8988T (cell line): ENCODE measurements around the gene NSMCE1.

ENCODE experiments used
- DNase-seq: peaks from one replicate; pipeline ENCODE4 v3.0.0; 2011

Gene NSMCE1, protein sequence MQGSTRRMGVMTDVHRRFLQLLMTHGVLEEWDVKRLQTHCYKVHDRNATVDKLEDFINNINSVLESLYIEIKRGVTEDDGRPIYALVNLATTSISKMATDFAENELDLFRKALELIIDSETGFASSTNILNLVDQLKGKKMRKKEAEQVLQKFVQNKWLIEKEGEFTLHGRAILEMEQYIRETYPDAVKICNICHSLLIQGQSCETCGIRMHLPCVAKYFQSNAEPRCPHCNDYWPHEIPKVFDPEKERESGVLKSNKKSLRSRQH

DNA sequence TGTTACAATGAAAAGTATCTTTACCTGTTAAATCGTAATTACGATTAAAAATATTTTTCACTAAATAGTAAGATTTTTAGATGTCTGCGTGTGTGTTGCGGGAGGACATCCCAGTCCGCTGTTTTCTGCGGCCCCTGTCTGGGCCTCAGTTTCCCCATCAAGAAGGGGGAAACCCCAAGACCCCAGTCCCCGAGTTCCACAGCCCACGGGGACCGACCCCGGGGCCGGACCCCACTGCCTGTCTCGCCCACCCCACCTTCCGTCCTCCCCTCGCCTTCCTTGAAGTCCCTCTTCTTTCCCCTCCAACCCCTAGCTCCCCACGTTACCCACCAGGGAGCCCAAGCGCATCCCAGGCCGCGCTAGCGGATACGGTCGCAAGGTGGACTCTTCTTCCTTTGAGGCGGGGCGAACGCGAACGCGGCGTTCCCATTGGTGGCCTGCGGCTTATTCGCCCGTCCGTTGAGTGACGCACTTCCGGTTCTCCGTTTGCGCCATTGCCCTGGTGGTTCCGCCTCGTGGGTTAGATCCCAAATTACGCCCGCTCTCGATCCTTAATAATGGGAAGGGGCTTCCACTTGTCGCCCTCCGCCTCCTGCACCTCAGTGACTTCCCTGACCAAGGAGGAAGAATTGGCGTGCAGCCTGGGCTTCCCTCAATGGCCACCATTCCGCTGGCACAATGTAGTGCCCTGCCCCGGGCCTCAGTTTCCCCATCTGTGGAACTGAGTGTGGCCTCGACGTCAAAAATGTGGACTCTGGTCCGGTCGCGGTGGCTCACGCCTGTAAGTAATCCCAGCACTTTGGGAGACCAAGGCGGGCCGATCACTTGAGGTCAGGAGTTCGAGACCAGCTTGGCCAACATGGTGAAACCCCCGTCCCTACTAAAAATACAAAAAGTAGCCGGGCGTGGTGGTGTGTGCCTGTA is at the start of gene NSMCE1:
Gene NSMCE1 (minus strand): TSS at position 397 of the 924 bp plus-strand sequence. CDS start 11,202 bp downstream, outside the sequence.
- peak; percentile 56 for DNase-seq

DNA sequence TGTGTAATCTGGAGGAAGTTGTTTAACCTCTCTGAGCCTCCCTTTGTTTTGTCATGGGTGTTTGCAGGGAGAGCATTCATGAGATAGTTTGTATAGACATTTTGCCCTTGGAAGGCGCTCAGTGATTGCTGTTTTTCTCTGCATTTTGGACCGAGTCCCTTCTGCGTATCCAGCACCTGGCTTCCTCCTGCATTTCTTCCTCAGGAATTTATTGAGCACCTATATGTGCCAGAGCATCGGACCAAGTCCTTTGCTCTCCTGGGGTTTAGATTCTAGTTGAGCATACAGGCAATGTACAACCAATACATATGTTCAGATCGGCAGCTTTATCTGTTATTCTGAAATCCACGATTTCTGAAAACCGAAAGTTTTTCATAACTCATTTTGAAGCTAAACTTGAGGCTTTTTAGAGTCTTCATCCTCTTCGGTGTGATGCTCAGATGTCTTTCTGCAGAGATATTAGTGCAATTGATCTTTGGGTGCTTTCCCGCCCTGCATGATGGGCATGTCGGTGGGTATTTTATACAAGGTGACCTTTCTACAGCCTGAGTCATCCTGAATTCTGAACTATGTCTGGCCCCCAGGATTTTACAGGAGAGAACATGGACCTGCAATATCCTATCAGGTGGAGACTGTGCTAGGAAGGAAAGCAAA is 49.3 kb upstream of the NSMCE1 start:
- DNase-seq = no peak

DNA sequence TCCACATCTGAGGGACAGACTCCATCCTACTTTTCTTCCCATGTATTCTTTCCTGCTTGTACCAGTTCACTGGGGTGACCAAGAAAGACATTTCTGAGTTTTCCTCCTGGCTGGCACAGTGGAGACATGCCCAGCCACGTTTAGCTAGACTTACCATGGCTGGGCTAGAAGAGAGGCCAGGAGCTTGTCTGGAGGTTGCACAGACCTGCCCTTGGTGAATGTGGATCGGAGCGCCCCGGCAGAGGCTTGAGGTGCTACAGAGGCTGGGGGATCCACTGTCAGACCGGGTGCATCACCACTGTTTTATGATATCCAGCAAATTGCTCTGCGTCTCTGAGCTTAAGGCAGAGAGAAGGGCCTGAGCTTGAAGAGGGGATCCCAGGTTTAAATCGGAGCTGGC is 48.7 kb upstream of the NSMCE1 start:
- DNase-seq = no peak

DNA sequence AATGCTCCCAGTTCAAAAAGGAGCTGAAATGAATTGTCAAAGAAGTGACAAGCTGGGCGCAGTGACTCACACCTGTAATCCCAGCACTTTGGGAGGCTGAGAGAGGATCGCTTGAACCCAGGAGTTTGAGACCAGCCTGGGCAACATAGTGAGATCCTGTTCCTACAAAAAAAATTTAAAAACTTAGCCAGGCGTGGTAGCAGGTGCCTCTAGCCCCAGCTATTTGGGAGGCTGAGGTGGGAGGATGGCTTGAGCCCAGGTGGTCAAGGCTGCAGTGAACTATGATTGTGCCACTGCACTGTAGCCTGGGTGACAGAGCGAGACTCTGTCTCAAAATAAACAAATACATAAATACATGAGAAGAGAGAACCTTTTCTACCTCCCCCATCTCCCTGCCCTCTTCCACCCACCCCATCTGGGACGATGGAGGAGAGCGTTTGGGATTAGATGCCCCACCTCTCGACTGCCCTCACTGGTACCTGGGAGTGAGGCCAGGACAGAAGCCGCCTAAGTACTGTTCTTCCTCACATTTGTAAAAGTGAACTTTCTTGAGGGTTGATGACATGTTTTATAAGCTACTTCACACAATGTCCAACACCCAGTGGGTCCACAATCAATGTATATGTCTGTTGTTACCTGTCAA is 47.6 kb upstream of the NSMCE1 start:
- DNase-seq = no peak

DNA sequence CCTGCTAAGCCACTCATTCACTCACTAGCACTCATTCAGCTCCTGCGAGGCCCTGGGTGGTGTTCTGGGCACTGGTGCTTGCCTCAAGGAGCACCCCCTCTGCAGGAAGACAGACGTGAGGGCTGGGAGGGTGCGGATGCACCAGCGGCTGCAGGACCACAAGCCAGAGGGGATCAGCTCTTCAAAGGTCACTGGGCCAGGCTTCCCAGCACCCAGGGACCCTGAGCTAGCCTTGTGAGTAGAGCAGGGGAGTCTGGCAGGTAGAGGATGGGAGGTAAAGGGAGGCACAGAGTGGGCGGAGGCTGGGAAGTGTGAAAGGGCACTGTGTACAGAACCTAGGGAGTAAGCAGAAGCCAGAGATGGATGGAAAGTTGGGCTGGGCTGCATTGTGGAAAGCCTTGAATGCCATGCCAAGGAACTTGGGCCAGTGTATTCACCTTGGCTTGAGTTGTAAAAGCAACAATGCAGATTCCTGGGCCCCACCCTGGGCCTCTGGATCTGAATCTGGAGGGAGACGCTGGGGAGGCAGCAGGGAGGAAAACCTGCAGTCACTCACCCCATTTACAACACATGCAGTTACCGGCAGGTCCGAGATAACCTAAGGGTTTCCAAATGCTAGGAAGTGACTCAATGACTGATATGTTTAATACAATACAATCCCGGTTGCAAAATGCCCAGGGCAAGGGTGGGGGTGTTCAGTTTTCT is 46.9 kb upstream of the NSMCE1 start:
- DNase-seq = peak; percentile 31

DNA sequence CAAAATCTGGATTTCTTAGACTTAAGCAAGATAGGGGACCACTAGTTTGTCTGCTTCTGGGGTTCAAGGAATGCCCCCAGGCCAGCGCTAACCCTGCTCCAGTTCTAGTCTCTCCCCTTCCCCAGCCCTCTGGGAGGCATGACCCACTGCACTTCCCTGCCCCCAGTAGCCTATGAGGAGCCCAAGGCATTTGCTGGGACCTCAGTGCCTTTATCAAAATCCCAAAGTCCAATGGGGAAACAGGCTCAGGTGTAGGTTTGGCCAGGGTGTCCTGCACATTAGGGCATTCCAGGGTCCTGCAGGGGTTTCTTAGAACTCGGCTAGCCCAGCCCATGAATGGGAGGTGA is 46.4 kb upstream of the NSMCE1 start:
- DNase-seq = no peak

DNA sequence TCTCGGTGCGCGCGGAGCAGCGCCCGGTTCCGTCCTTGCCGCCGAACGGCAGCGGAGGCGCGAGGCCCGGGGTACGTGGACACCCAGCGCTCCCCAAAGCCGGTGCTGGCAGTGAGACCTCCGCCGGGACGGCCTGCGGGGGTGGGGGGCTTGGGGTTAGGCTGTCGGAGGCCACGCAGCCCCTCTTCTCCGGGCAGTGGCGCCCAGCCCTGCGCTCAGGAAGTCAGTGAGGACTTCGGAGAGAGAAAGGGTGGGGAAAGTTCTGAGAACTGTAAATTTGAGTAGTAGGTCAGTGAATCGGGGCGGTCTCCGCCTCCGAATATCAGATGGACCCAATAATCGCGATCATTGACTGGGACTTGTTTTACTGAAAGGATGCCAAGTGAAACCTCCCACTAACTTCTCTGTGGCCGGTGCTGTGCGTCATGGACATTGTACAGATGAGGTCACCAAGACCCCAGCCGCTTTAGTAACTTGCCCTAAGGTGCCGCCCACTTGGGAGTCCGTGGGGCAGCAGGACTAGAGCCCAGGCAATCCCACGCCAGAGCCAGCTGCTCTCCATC is 45.7 kb upstream of the NSMCE1 start:
- DNase-seq = no peak

DNA sequence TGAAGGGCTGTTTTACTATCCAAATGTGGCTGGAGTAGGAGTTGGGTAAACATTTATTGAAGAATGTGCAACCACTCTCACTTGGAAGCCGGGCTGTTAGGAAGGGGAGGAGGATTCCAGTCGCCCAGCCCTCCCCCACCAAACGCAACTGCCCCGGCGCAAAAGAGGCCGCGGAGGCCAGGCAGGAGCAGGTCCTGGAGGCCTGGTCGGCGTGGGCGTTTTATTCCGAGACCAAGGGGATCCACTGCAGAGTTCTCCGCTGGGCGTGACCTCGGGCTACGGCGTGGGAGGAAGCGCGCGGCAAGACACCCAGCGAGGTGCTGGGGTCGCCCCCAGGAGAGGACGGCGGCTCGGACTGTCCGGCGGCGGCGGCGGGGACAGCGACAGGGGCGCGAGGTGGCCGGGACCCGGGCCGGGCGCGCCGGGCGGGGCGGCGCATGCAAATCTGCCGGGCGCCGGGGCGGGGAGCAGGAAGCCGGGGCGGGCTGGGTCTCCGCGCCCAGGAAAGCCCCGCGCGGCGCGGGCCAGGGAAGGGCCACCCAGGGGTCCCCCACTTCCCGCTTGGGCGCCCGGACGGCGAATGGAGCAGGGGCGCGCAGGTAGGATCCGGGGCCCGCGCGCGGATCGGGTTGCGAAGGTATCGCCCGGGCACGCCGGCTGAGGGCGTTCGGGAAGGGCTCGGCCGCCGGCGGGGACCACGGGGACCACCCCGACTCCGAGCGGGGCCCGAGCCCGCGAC is 45.0 kb upstream of the NSMCE1 start, which contains the start of gene IL4R:
Gene IL4R (plus strand): TSS at position 553 of the 739 bp plus-strand sequence. CDS start 26,230 bp downstream, outside the sequence.
- no peak for DNase-seq

DNA sequence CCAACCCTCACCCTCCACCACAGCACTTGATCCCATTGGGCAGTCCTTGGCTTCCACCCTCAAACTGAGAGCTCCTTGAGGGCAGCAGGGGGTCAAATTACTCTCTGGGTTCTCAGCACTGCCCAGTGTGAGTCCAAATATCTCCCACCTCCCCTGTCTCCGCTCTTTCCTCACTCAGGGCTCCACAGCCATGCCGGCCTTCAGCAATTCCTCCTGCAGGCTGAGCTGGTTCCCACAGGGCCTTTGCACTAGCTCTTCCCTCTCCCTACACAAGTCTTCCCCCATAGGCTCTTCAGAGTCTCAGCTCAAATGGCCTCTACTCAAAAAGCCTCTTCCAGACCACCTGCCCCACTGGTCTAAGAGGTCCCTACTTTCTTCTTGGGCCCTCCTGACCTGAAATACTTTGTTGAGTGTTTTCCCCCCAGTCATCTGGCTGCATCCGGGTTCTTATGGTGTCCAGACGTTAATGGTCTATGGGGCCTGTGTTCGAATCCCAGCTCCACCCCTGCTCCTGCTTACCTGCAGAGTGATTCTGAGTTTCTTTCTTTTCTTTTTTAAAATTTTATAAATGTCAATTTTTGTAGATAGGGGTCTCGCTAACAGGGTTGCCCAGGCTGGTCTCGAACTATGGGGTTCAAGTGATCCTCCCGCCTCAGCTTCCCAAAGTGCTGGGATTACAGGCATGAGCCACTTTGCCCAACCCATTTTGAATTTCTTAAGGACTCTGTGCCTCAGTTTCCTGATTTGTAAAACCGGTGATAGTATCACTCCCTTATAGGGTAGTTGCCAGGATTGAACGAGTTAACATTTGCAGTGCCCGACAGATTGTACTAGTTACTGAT is 44.2 kb upstream of the NSMCE1 start:
- DNase-seq = no peak

DNA sequence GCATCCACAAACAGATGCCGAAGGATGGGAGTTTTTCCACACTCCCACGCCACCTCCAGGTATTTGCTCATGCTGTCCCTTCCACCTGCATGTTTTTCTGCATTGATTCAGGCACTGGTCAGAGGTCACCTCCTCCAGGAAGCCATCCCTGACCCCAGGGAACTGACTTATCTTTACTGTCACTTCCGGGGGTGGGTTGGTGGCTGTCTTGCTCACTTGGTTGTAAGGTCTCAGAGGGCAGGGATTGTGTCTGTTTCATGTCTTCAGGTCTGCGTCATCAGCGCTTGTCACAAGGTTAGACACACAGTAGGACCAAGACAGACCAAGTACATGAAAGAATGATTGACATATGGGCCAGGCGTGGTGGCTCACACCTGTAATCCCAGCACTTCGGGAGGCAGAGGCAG is 43.3 kb upstream of the NSMCE1 start:
- DNase-seq = no peak

DNA sequence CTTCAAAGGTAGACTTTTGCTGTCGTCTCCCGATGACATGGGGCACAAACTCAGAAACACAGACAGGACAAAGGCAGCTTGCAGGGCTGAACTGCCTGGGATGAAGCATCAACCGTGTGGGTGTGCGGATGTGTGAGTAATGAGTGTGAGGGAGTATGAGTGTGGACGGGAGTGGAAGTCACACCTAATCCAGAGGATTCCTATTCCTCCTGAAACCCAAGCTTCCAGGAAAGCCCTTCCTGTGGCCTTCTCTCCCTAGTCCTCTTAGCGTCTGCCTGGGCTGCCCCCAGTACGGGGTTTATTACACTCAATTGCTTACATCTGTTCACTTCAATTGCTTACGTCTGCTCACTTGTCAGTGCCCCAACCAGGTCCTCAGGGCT is 42.9 kb upstream of the NSMCE1 start:
- no peak for DNase-seq

DNA sequence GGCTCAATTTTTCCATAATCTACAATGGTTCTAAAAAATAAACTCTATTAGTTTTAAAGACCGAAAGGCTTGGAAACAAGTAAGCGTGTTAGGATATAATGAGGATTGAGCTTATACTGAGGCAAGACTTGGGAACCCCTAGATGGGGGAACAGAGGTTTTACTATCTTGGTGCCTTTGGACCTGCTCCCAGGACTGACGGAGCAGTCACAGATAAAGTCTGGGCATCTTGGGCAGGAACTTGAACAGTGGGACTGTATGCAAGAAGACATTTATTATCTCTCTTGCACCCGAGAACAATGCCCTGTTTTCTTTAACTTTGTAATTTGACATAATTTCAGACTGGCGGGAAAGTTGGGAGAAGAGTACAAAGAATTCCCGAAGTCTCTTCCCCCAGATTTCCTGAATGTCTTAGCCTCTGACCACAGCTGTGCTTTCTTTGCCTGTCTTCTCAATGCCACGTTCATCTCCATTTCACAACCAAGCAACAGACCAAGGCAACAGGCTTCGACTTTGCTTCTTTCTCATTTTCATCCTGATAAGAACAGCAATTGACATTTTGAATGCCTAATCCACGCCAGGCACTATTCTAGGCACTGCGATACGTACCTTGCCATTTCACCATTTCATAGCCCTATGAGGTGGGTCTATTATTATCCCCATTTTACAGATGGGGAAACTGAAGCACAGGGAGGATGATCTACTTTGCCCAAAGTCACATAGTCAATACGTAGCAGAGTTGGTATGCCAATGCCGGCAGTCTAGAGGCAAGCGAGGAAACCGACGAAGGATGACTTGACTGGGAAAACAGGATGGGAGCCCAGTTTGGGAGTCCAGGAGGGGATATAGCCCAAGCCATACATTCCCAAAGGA is 42.2 kb upstream of the NSMCE1 start:
- DNase-seq = no peak

DNA sequence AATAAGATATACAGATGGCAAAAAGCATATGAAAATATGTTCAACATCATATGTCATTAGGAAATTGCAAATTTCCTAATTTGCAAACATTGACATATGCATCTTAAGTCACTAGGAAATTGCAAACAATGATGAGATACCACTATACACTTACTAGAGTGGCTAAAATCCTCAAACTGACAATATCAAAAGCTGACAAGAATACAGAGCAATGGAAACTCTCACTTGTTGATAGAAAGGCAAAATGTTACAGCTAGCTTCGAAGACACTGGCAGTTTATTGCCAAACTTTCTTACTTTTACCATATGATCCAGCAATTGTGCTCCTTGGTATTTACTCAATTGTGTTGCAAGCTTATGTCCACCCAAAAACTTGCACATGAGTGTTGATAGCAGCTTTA is 40.2 kb upstream of the NSMCE1 start:
- no peak for DNase-seq

DNA sequence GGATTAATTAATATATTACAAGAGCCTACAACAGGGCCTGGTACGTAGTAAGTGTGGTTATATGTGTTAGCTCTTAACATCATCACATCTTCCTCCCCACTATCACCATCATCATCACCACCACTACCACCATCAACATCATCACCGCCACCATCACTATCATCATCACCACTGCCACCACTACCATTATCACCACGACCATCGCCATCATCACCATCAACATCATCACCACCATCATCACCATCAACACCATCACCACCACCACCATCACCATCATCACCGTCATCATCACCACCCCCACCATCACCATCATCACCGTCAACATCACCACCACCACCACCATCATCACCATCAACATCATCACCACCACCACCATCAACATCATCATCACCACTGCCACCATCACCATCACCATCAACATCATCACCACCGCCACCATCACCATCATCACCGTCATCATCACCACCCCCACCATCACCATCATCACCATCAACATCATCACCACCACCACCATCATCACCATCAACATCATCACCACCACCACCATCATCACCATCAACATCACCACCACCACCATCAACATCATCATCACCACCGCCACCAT is 37.4 kb upstream of the NSMCE1 start:
- no peak for DNase-seq

DNA sequence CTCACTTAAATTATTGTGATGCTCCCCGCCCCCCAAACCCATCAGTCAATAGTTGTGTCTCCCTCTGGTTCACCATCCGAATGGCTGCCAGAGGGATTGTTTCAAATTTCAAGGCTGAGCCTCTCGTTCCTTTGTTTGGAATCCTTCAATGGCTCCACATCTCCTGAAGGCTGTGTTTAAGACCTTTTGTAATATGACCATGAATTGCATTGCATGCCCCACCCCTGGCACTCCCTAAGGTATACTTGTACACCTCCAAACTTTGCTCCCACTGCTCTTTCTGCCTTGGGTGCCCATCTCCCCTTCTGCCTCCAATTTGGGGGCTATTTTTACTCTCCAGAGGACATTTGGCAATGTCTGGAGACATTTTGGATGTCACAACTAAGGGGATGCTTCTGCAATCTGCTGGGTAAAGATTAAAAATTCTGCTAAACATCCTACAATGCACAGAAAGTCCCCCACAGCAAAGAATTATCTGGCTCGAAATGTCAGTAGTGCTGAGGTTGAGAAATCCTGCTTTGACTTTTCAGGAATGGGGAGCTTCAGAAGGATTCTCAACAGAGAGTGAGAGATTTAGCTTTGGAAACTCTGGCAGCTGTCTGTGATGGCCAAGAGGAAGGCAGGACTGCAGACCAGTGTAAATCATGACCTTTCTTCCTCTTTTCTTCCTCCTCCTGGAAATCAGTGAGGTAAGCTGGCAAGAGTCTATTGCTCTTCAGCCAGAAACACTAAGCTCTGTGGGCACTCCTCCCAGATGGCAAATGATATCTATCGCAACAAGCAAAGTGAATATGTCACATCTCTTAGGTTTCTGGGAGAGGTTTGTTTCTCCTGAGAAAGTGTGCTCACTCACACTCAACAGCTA is 36.5 kb upstream of the NSMCE1 start:
- DNase-seq = no peak

DNA sequence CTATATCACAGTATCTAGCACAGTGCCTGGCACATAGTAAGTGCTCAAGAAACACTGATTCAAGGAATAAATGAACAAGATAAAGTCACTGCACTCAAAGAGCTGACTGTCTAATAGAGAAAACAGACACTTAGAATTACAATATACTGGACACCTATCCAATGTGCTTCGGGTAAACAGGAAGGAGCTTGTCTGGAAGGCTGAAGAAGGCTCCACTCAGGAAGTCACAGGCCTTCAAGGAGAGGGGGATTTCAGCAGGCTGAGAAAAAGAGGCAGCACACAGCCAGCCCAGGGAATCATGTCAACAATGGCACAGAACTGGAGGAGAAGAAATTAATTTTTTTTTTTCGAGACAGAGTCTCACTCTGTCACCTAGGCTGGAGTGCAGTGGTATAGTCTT is 35.5 kb upstream of the NSMCE1 start:
- no peak for DNase-seq

DNA sequence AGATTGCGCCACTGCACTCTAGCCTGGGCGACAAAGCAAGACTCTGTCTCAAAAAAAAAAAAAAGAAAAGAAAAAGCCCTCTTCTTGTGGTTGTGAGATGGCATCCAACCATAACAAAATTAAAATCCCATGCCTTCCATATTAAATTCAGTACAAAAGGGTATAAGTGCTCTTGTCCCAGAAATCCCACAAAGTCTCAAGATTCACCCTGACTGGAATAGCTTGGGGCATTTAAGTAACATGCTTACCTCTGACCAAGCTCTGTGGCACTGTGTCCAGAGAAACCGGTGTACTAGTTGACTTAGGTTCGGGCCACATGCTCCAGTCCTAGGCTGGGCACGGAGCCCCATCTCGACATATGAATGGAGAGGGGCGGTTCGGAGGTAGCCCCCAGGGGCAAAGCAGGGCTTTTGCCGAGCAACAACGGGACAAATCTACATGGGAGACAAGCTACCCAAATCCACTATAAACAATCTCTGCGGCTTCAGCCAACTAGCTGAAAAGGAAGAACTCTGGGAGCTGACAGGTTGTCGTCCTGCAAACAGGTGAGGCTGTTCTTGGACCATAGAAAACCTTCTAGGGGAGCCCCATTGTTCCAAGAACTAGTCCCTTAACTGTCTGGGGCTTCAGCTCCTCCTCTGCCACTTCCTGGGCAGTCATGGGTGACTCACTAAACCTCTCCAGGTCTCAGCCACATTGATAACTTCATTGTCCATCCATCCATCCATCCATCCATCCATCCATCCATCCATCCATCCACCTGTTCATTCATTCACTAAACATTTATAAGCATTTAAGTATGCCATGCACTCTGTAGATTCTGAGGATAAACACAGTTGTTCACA is 34.9 kb upstream of the NSMCE1 start:
- DNase-seq = no peak
